Parathyroid adenoma (tissue), 2 donors: ENCODE measurements around the gene SLC26A2.

Experiments
- H2AFZ ChIP-seq: fragments of 300-600 bp; sonication (generic); one replicate; pipeline ENCODE4 v1.7.0; 2017; ENCODE audit warnings: antibody characterized with exemption, mild to moderate bottlenecking
- H3K27ac ChIP-seq: fragments of 300-600 bp; sonication (generic); one replicate; pipeline ENCODE4 v1.7.0; 2017
- H3K27me3 ChIP-seq: fragments of 300-600 bp; sonication (generic); one replicate; pipeline ENCODE4 v1.7.0; 2017; ENCODE audit warnings: low read length; ENCODE audit not compliant: control insufficient read depth, insufficient read depth
- H3K36me3 ChIP-seq: fragments of 300-600 bp; sonication (generic); one replicate; pipeline ENCODE4 v1.7.0; 2017; ENCODE audit warnings: low read length; ENCODE audit not compliant: control insufficient read depth, insufficient read depth
- H3K4me1 ChIP-seq: fragments of 300-600 bp; sonication (generic); one replicate; pipeline ENCODE4 v1.7.0; 2017; ENCODE audit warnings: control low read depth
- H3K4me2 ChIP-seq: fragments of 300-600 bp; sonication (generic); one replicate; pipeline ENCODE4 v1.7.0; 2017; ENCODE audit warnings: low read length
- H3K4me3 ChIP-seq: fragments of 300-600 bp; sonication (generic); one replicate; pipeline ENCODE4 v1.7.0; 2017; ENCODE audit warnings: low read depth, low read length
- H3K79me2 ChIP-seq: fragments of 300-600 bp; sonication (generic); one replicate; pipeline ENCODE4 v1.7.0; 2017; ENCODE audit warnings: control low read depth
- H3K9ac ChIP-seq: fragments of 300-600 bp; sonication (generic); one replicate; pipeline ENCODE4 v1.7.0; 2017; ENCODE audit warnings: mild to moderate bottlenecking
- H3K9me3 ChIP-seq: fragments of 300-600 bp; sonication (generic); one replicate; pipeline ENCODE4 v1.7.0; 2017; ENCODE audit warnings: low read length; ENCODE audit not compliant: control insufficient read depth
- TF ChIP-seq, protein P1 (sequence below): fragments of 300-600 bp; sonication (generic); IDR thresholded peaks from one replicate; pipeline ENCODE4 v1.7.0; 2017; ENCODE audit warnings: antibody characterized with exemption, mild to moderate bottlenecking
- donor health status: primary hyperparathyroidism.

Gene SLC26A2

DNA sequence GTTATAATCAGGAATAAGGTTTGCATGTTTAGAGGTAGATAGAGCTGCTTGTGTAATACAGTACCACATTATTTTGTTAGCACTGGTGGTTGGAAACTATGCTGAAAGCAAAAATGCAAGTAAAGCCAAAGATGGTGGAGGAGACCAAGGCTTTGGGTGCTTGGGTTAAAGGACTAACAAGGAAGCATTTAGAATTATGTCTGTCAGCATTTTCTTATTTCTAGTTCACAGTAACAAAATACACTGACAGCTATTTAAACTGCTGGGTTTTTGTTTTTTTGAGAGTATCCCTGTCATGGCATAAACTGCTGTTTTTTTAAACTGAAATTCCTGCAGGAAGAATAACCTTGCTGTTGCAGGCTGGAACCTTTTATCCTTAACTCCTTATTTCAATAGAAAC, 46.5 kb downstream of the SLC26A2 start:
- H3K9me3 ChIP-seq, result no peaks in the 10 kb centered on the region
- H3K27ac ChIP-seq, result peak overlapping the region; percentile 6
- no peak overlapping the region for H2AFZ ChIP-seq
- H3K9ac ChIP-seq, result no peak overlapping the region
- H3K4me3 ChIP-seq, result peak overlapping the region; percentile 41
- no peaks in the 10 kb centered on the region for H3K36me3 ChIP-seq
- peak overlapping the region; percentile 34 for H3K4me2 ChIP-seq
- TF ChIP-seq, protein P1, sequence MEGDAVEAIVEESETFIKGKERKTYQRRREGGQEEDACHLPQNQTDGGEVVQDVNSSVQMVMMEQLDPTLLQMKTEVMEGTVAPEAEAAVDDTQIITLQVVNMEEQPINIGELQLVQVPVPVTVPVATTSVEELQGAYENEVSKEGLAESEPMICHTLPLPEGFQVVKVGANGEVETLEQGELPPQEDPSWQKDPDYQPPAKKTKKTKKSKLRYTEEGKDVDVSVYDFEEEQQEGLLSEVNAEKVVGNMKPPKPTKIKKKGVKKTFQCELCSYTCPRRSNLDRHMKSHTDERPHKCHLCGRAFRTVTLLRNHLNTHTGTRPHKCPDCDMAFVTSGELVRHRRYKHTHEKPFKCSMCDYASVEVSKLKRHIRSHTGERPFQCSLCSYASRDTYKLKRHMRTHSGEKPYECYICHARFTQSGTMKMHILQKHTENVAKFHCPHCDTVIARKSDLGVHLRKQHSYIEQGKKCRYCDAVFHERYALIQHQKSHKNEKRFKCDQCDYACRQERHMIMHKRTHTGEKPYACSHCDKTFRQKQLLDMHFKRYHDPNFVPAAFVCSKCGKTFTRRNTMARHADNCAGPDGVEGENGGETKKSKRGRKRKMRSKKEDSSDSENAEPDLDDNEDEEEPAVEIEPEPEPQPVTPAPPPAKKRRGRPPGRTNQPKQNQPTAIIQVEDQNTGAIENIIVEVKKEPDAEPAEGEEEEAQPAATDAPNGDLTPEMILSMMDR, result no peak
- peaks cover 19% of the 10 kb centered on the region for H3K4me1 ChIP-seq
- no peaks in the 10 kb centered on the region for H3K27me3 ChIP-seq
- peaks cover 12% of the 10 kb centered on the region for H3K79me2 ChIP-seq

DNA sequence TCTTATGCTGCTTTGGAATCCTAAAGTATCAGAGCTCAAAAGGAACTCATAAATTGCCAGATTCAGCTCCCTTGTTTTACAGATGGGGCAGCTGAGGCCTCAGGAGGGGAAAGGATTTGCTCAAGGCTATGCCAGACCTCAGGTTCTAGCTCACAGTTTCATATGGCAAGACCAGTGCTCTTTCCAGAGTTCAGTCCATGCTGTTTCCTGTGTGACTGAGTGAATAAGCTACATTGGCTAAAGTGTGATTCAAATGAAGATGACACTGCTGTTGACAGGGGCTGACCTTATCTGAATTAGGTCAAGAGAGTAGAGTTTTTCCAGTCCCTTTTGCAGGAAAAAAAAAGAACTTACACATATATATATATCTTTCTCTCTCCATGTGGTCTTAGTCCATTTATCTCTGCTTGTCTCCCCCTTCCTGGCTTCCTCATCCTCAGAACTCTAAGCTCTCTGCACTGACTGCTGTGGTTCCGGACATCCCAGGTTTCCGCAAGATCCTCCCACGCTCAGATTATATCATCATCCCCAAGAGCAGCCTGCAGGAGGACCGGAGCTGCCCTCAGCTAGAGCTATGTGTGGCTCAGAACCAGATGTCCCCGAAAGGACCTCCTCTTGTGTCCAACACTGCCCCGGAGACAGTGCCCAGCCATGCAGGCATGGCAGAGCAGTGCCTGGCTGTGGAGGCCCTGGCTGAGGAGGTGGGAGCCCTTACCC, 49.3 kb downstream of the SLC26A2 start:
- Histone ChIP-seq H3K9me3 (no peaks in the 10 kb centered on the region), H3K79me2 (peaks cover 19% of the 10 kb centered on the region), H3K4me2 (peak overlapping the region; percentile 16), H3K4me3 (peak overlapping the region; percentile 31), H2AFZ (no peak overlapping the region), H3K27ac (peak overlapping the region; percentile 2), H3K36me3 (no peaks in the 10 kb centered on the region), H3K9ac (no peak overlapping the region), H3K27me3 (no peaks in the 10 kb centered on the region), H3K4me1 (peaks cover 16% of the 10 kb centered on the region)
- TF ChIP-seq, protein P1, result no peak

DNA sequence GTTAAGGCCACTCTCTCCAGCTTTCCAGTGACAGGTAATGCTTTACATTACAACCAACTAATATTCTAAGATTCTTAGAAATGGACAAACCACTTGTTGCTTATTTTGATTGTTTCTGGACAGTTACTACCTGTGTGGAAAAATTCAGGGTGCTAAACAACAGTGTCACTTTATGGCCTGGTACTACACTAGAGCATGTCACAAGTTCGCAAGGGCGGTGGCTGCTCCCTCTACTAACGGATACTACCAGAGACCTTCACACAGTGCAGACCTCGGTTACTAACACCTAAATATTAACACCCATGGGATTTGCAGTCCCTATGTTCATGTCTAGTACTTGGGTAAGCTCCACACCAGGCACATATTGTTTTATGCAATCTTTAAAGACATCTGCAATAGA, 53.4 kb downstream of the SLC26A2 start:
- no peaks in the 10 kb centered on the region for H3K27me3 ChIP-seq
- TF ChIP-seq, protein P1, result no peak
- peaks cover 6% of the 10 kb centered on the region for H3K4me1 ChIP-seq
- H3K27ac ChIP-seq, result no peak overlapping the region
- H3K79me2 ChIP-seq, result peaks cover 43% of the 10 kb centered on the region
- no peak overlapping the region for H3K9ac ChIP-seq
- H3K9me3 ChIP-seq, result no peaks in the 10 kb centered on the region
- no peak overlapping the region for H2AFZ ChIP-seq
- no peak overlapping the region for H3K4me2 ChIP-seq
- peaks cover 4% of the 10 kb centered on the region for H3K36me3 ChIP-seq
- H3K4me3 ChIP-seq, result no peak overlapping the region

DNA sequence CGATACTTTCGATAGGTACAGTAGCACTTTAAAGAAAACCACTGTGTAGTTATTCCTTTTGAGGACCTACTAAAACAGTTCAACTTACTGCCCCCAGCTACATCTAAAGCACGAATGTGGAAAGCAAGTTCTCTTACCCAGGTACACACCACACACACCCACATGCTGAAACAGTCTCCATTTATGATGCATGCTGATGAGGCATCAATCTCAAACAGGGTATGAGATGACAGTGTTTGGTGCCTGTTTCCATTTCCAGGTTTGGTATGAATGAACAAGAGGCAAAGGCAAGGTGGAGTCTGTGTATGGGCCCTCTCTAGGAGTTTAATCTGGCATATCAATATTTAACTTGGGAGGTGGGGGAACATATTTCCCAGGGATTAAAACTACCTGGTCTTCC, 53.9 kb downstream of the SLC26A2 start:
- H2AFZ ChIP-seq, result no peak overlapping the region
- no peaks in the 10 kb centered on the region for H3K27me3 ChIP-seq
- peaks cover 4% of the 10 kb centered on the region for H3K36me3 ChIP-seq
- peaks cover 43% of the 10 kb centered on the region for H3K79me2 ChIP-seq
- H3K9me3 ChIP-seq, result no peaks in the 10 kb centered on the region
- H3K4me1 ChIP-seq, result peaks cover 1% of the 10 kb centered on the region
- no peak overlapping the region for H3K4me2 ChIP-seq
- no peak overlapping the region for H3K27ac ChIP-seq
- H3K4me3 ChIP-seq, result no peak overlapping the region
- no peak overlapping the region for H3K9ac ChIP-seq
- TF ChIP-seq, protein P1, result no peak

DNA sequence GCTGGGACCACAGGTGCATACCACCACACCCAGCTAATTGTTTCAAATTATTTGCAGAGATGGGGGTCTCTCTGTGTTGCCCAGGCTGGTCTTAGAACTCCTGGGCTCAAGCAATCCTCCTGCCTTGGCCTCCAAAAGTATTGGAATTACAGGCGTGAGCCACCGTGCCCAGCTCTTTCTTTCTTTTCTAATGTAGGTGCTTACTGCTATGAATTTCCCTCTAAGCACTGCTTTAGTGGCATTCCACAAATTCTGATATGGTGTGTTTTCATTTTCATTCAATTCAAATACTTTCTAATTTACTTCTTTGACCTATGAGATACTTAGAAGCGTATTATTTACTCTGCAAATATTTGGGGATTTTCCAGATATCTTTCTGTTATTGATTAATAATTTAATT, 54.9 kb downstream of the SLC26A2 start:
- Histone ChIP-seq H3K9me3 (no peaks in the 10 kb centered on the region), H3K36me3 (peaks cover 4% of the 10 kb centered on the region), H3K27me3 (no peaks in the 10 kb centered on the region), H3K79me2 (peaks cover 43% of the 10 kb centered on the region), H3K9ac (no peak overlapping the region), H3K4me3 (no peak overlapping the region), H3K4me1 (no peaks in the 10 kb centered on the region), H2AFZ (no peak overlapping the region), H3K27ac (no peak overlapping the region), H3K4me2 (no peak overlapping the region)
- TF ChIP-seq, protein P1, result no peak
